ENCODE measurements around the gene SMPD3. TPM values are rescaled to one million over a fixed set of nuclear protein-coding genes. Genes with fewer than 3 reads are reported as not detected.
A peak's percentile ranks its signal among the peaks of the same experiment; 100 is the strongest.

Gene SMPD3
- total RNA-seq, 4 donors from 2014 or later = 51.1 to 168 (median 68.9) TPM

GRCh38 chr16:68357521-68357922 is 90.8 kb downstream of the SMPD3 start:
- DNase-seq = no peak

GRCh38 chr16:68356919-68357286 is 91.4 kb downstream of the SMPD3 start:
- Histone ChIP-seq H3K27me3 (no peaks in the 10 kb centered on the region), H3K27ac (no peak overlapping the region), H3K4me1 (peaks cover 0 to 18% (median 0%) of the 10 kb centered on the region in 4 donors), H3K9me3 (no peaks in the 10 kb centered on the region), H3K4me3 (no peak overlapping the region), H3K36me3 (peaks cover 0 to 21% (median 7%) of the 10 kb centered on the region in 4 donors)
- intact Hi-C loops (cut with DNase I; ENCODE audit: low total_unique reads) = no loop called here
- no peak for DNase-seq
- 85% methylated on average over 5 of the region's 5 CpGs; no CpG with 5 or more reads in 1 of the 2 donors for WGBS, 2 donors (ENCODE audit: low coverage in 1 of 2)
- TF ChIP-seq POLR2AphosphoS5 (IDR thresholded peaks at IDR 0.05) = no peak
- TF ChIP-seq EP300 (IDR thresholded peaks at IDR 0.05; ENCODE audit: low read depth) = no peak
- TF ChIP-seq POLR2A (IDR thresholded peaks at IDR 0.05) = no peak
- TF ChIP-seq CTCF (IDR thresholded peaks at IDR 0.05) = no peak
- in situ Hi-C loops (cut with MboI; ENCODE audit: low pct_ligation_motif_present in 1 of 4, low pct_unique_long_range_greater_than_20kb in 1 of 4, low sequenced_read_pairs in 3 of 4) = no loop called here

More at GRCh38 chr16:68357521-68357922, 90.8 kb downstream of the SMPD3 start:
- 78% methylated on average over 9 of the region's 9 CpGs; no CpG with 5 or more reads in 1 of the 2 donors for WGBS, 2 donors (ENCODE audit: low coverage in 1 of 2)
- no peak for TF ChIP-seq POLR2AphosphoS5 (IDR thresholded peaks at IDR 0.05)
- no peak for TF ChIP-seq EP300 (IDR thresholded peaks at IDR 0.05; ENCODE audit: low read depth)
- TF ChIP-seq CTCF (IDR thresholded peaks at IDR 0.05) = no peak
- no peak for TF ChIP-seq POLR2A (IDR thresholded peaks at IDR 0.05)
- Histone ChIP-seq H3K27me3 (no peaks in the 10 kb centered on the region), H3K27ac (no peak overlapping the region), H3K36me3 (peaks cover 0 to 21% (median 7%) of the 10 kb centered on the region in 4 donors), H3K4me3 (no peak overlapping the region), H3K9me3 (no peaks in the 10 kb centered on the region), H3K4me1 (peaks cover 0 to 18% (median 0%) of the 10 kb centered on the region in 4 donors)
- intact Hi-C loops (cut with DNase I; ENCODE audit: low total_unique reads) (no loop called here), in situ Hi-C loops (cut with MboI; ENCODE audit: low pct_ligation_motif_present in 1 of 4, low pct_unique_long_range_greater_than_20kb in 1 of 4, low sequenced_read_pairs in 3 of 4) (no loop called here)

DNA sequence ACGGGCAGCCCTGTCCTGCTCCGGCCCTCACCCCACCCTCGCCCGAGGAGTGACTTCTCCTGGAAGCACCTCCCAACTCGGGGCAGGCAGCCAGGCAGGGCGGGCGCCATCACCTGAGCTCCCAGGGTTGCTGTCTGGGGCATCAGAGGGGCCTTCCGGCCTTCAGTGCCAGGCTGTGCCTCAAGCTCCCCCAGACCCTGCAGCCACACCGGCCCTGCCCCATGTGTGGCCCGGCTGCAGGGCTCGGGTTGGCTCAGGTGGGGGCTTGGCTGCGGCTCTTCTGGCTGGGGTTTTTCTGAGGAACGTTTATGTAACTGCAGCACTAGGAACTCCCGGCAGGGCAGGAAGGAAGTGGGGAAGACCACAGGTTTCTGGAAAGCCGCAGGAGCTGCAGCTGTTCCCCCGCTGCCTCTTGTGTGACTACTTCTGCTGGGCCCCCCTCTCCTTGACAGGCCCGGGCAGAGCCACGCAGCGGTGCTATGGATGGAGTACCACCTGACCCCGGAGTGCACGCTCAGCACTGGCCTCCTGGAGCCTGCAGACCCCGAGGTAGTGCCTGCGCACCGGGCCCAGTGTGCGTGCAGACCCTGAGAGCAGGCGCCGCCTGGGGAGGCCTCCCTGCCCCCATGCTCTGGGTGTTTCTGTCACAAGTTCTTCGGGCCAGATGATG is 91.9 kb downstream of the SMPD3 start:
- Histone ChIP-seq H3K4me1 (peaks cover 3 to 22% (median 4%) of the 10 kb centered on the region in 4 donors), H3K36me3 (peaks cover 0 to 21% (median 7%) of the 10 kb centered on the region in 4 donors), H3K9me3 (no peaks in the 10 kb centered on the region), H3K27me3 (no peaks in the 10 kb centered on the region), H3K4me3 (no peak overlapping the region), H3K27ac (peak overlapping the region in 1 of 4 donors; percentile 18)
- DNase-seq = peak; percentile 78
- 53% methylated on average over 22 of the region's 28 CpGs; no CpG with 5 or more reads in 1 of the 2 donors for WGBS, 2 donors (ENCODE audit: low coverage in 1 of 2)
- intact Hi-C loops (cut with DNase I; ENCODE audit: low total_unique reads) (no loop called here), in situ Hi-C loops (cut with MboI; ENCODE audit: low pct_ligation_motif_present in 1 of 4, low pct_unique_long_range_greater_than_20kb in 1 of 4, low sequenced_read_pairs in 3 of 4) (no loop called here)
- TF ChIP-seq POLR2AphosphoS5 (IDR thresholded peaks at IDR 0.05) (peak in 1 of 3 donors; percentile 25), POLR2A (IDR thresholded peaks at IDR 0.05) (no peak)

- intact Hi-C loops (cut with DNase I; ENCODE audit: low total_unique reads) = no loop called here
- Histone ChIP-seq H3K4me3 (no peak overlapping the region), H3K9me3 (no peaks in the 10 kb centered on the region), H3K27ac (peak overlapping the region in 1 of 4 donors; percentile 18), H3K4me1 (peaks cover 4 to 25% (median 7%) of the 10 kb centered on the region in 4 donors), H3K36me3 (peaks cover 0 to 21% (median 7%) of the 10 kb centered on the region in 4 donors), H3K27me3 (no peaks in the 10 kb centered on the region)
- in situ Hi-C loops (cut with MboI; ENCODE audit: low pct_ligation_motif_present in 1 of 4, low pct_unique_long_range_greater_than_20kb in 1 of 4, low sequenced_read_pairs in 3 of 4) = no loop called here
- WGBS, 2 donors (ENCODE audit: low coverage in 1 of 2) = 84% methylated on average over 28 of the region's 28 CpGs; no CpG with 5 or more reads in 1 of the 2 donors
- DNase-seq = no peak
- no peak for TF ChIP-seq POLR2AphosphoS5 (IDR thresholded peaks at IDR 0.05)
- TF ChIP-seq POLR2A (IDR thresholded peaks at IDR 0.05) = no peak
- TF ChIP-seq EP300 (IDR thresholded peaks at IDR 0.05; ENCODE audit: low read depth) = no peak
Measured at GRCh38 chr16:68355447-68356248, 92.7 kb downstream of the SMPD3 start.

DNA sequence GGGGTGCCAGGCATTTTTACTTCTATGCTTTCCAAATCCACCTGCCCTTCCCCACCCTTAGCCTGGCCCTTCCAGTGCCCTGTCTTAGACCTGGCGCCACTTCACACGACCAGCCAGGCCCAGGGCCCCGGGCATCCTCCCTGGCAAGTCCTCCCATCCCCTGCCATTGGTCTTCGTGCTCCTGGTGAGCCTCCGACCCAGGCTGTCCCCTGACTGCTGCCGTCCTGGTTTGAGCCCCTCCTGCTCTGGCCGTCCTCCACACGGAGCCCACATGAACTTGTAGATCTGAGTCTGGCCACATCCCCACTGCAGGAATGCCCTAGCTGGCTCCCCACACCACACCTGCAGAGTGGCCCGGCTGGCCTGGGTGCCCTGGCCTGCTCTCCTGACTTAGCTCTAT is 93.5 kb downstream of the SMPD3 start:
- Histone ChIP-seq H3K4me1 (peaks cover 4 to 25% (median 7%) of the 10 kb centered on the region in 4 donors), H3K36me3 (peaks cover 0 to 21% (median 7%) of the 10 kb centered on the region in 4 donors)
- 93 to 97% methylated on average over 5 to 9 of the region's 9 CpGs for WGBS, 2 donors (ENCODE audit: low coverage in 1 of 2)

More for the DNA sequence above, 93.5 kb downstream of the SMPD3 start:
- no peaks in the 10 kb centered on the region for H3K9me3 ChIP-seq
- TF ChIP-seq CTCF (IDR thresholded peaks at IDR 0.05) = no peak
- TF ChIP-seq POLR2AphosphoS5 (IDR thresholded peaks at IDR 0.05) = no peak
- no peak for TF ChIP-seq EP300 (IDR thresholded peaks at IDR 0.05; ENCODE audit: low read depth)
- TF ChIP-seq POLR2A (IDR thresholded peaks at IDR 0.05) = no peak
- in situ Hi-C loops (cut with MboI; ENCODE audit: low pct_ligation_motif_present in 1 of 4, low pct_unique_long_range_greater_than_20kb in 1 of 4, low sequenced_read_pairs in 3 of 4) = no loop called here
- DNase-seq = no peak
- no peak overlapping the region for H3K4me3 ChIP-seq
- no peak overlapping the region for H3K27ac ChIP-seq
- intact Hi-C loops (cut with DNase I; ENCODE audit: low total_unique reads) = no loop called here
- no peaks in the 10 kb centered on the region for H3K27me3 ChIP-seq
